HG03045 (cell line): ENCODE results near the gene GMDS.

Source experiments
- ATAC-seq: cut with Tn5 transposase; IDR thresholded peaks from one replicate; pipeline ENCODE4 v1.9.1; 2021; ENCODE audit warnings: mild to moderate bottlenecking, moderate library complexity; ENCODE audit not compliant: unreplicated experiment

The GMDS gene

GRCh38 chr6:2141644-2142290 is 103.6 kb downstream of the GMDS start:
- ATAC-seq, result no peak

DNA sequence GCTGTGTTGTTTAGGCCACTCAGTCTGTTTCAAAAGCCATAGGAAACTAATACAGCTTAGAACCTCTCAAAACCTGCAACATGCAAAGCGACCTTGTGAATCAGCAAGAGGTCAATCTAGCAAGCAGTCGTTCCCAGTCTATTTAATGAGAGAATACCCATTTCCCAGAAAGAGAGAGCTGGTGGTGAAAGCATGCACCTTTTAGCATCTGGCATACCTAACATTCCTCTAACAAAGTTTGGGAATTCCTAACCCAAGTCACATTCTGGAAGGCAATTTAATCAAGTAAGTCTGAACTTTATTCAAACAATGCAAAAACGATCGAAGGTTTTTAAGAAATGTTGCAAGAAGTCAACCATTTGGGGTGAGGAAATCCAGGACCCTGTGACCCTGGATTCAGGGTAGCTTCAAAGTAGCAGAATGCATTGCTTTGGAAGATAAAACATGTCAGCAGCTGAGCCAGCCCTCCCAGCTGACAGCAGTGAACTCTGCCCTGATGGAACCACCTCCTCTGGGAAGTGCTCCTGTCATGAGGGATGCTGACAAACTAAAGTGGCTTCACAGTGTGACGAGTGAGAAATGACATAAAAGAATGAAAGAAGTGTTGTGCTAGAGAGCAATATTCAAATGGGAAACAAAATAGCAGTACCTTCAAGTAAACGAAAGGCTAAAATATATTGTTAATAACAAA is 104.8 kb downstream of the GMDS start:
- no peak for ATAC-seq

DNA sequence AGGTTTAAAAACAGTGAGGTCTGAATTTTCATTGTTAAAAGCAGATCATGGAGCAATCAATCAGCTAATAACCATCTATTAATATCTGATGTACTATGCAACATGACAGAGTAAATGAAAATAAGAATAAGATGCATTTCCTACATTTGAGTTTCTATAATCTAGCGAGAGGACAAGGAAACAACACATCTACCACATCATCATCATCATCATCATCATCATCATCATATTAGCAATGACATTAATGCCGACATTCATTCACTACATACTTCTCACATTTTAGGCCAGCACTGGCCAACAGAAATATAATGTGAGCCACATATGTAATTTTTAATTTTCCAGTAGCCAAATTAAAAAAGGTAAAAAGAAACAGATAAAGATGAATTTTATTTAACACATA is 110.0 kb downstream of the GMDS start:
- no peak for ATAC-seq

GRCh38 chr6:2134554-2134953 is 110.9 kb downstream of the GMDS start:
- no peak for ATAC-seq

DNA sequence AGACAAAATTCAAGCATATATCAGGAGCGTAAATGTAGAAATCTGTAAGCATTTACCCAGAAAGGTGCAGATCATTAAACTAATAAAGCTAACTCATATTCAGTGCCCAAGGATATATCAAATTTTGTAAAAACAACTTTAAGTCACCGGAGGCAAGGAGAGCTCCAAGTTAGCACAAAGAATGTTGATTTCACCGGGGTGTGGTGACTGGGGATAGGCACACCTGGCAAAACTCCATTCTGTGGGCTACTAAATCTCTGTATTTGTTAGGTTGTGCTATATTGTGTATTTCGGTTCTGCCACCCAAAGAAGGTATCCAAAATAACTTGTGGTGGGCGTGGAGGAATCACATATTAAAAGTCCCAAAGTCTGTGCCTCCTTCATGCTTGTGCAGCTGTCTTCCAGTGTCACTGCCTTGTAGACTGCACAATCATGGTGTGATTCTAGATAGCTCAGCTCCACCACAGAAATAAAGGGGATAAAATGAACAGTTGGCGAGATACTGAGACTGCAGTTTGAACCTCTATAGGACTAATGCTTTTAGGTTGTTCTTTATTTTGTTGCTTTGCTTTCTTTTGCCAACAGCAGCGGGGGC is 111.6 kb downstream of the GMDS start:
- no peak for ATAC-seq

- no peak for ATAC-seq
Measured at GRCh38 chr6:2132916-2133315, 112.5 kb downstream of the GMDS start.

DNA sequence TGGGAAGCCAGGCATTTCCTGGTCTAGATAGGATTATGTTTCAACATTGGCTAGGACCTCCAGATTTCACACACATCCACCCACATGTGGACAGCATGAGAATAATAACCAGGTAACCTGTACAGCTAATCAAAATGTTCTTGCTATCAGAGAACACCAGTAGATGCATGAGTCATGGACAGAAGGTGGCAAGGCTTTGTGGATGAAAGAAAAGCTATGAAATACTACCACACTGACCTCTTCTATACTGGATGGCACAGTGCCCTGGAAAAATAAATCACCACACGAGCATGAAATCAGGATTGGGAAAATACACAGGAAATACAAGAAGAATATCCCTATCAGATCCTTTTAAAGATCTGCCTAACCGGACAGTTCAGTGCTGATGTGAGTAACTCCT is 113.0 kb downstream of the GMDS start:
- ATAC-seq, result no peak

GRCh38 chr6:2129182-2129621 is 116.2 kb downstream of the GMDS start:
- ATAC-seq, result peak; percentile 54

- ATAC-seq, result no peak
Measured at GRCh38 chr6:2127484-2127911, 117.9 kb downstream of the GMDS start.

GRCh38 chr6:2126351-2126750 is 119.1 kb downstream of the GMDS start:
- no peak for ATAC-seq

- ATAC-seq, result no peak
Measured at GRCh38 chr6:2125158-2125557, 120.2 kb downstream of the GMDS start.

DNA sequence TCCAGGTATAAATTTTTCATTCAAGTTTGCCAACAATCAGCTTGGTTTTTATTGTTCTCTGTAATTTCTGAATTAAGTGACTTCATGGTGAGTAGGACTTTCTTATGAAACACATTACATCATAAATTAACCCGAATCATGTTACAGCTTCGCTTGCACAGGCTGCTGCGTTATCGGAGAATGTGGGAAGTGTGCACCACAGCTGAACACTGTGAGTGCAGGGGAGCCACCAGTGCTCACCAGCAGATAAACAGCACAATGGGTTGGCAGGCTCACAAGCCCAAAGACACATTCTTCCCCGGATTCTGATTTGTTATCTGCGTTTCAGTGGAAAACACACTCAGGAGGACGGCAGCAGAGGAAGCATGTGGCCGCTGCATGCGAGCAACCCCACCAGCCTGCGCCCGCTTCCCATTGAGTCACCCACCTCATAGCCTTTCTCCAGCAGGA is 121.1 kb downstream of the GMDS start:
- no peak for ATAC-seq

DNA sequence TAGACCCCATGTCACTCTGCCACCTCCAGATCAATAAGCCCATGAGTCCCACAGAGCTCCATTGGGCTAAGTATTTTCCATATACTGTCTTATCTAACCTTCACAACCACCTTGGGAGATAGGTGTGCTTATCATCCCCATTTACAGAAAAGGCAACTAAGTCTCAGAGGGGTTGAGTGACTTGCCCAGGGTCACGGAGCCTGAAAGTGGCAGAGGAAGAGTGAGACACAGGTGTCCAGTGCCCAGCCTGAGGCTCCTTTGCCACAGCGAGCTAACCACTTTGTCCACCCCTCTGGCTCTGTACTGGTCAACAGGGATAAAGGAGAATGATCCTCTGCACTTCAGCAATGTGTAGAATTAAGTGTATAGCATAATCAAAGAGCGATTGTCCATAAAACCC is 124.5 kb downstream of the GMDS start:
- ATAC-seq, result no peak

GRCh38 chr6:2119275-2119674 is 126.1 kb downstream of the GMDS start:
- ATAC-seq, result no peak

GRCh38 chr6:2118136-2118535 is 127.3 kb downstream of the GMDS start:
- ATAC-seq, result no peak

- no peak for ATAC-seq
Measured at GRCh38 chr6:2117447-2117846, 128.0 kb downstream of the GMDS start.

- no peak for ATAC-seq
Measured at GRCh38 chr6:2116496-2116895, 128.9 kb downstream of the GMDS start.

- no peak for ATAC-seq
Measured at GRCh38 chr6:2114100-2114499, 131.3 kb downstream of the GMDS start.

- no peak for ATAC-seq
Measured at GRCh38 chr6:2111162-2111677, 134.2 kb downstream of the GMDS start.

DNA sequence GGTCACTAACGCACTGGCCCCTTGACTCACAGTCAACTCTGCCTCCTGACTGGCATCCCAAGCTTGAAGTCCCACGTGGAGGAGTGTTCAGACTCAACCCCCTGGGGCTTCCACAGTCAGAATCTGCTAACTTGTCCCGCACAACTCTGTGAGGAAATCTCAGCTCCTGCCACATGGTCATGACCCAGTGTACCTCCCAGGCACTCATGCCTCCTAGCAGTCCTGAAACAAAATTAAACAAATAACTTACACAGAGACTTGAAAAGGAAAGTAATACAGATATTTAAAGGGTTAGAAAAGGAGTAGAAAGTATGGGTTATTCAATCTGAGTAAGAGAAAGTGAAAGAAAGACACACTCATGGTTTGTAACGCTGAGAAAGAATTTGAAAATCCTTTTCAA is 134.9 kb downstream of the GMDS start:
- no peak for ATAC-seq

- ATAC-seq, result no peak
Measured at GRCh38 chr6:2109796-2110195, 135.6 kb downstream of the GMDS start.

GRCh38 chr6:2108700-2109306 is 136.6 kb downstream of the GMDS start:
- no peak for ATAC-seq
